Colon (tissue), 2 donors: ENCODE data around the gene ESR1.
"Not testable (repeated sequence)": the region's sequence is repeated elsewhere in the genome, so short reads cannot be mapped to it uniquely, and the experiment has no call there.

Source experiments
- FAIRE-seq: peaks from 2 replicates; lab custom pipeline; 2012; peaks lifted over from hg19 to GRCh38; lab: Jason Lieb, UNC
- donor health status: control.
- donor health status: control.

ESR1 gene

GRCh38 chr6:152136449-152136825 is 329.0 kb downstream of the ESR1 start:
- FAIRE-seq, result no peak

- FAIRE-seq, result not testable (repeated sequence)
These were observed 330.9 kb downstream of the ESR1 start for GRCh38 chr6:152138344-152138743.

GRCh38 chr6:152142105-152142504 is 334.6 kb downstream of the ESR1 start:
- FAIRE-seq, result no peak

- FAIRE-seq, result no peak
These were observed 335.9 kb downstream of the ESR1 start for GRCh38 chr6:152143359-152143758.

GRCh38 chr6:152146385-152146784 is 338.9 kb downstream of the ESR1 start:
- FAIRE-seq, result no peak

DNA sequence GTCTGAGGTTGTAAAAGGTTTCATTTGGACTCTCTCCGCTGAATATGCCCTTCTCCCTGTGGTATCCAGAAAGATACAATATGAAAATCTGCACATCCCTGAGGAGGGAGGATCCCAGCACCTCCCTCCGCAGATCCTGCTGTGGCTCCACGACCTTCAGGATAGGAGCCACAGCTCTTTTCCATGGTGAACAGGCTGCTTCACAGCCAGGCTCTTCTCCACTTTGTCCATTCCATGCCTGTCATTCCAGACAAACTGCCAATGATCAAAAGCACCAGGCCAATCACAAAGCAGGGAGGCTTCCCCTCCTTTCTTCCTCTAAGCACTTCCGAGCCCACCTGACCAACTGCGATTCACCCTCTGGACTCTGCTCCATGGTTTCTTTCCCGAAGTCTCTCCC is 339.8 kb downstream of the ESR1 start:
- FAIRE-seq, result no peak

GRCh38 chr6:152148412-152148811 is 340.9 kb downstream of the ESR1 start:
- no peak for FAIRE-seq

DNA sequence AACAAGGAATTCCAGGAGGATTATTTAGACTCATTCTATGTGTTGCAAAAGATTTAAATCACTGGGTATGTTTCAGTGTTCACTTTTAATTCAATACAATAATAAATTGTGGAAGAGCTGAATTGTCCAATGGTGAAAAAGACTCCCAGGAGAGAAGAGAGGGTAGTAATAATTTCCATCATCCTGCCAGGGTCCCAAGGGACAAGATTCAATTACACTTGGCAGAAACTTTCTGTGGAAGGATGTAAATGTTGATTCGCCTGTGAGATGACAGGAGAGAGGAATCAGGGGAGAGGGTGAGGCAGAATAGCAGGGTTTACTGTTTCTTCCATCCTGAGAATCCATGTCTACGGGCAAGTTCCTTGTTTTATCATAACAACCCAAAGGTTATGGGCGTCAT is 342.7 kb downstream of the ESR1 start:
- FAIRE-seq, result no peak

GRCh38 chr6:152151920-152152319 is 344.4 kb downstream of the ESR1 start:
- no peak for FAIRE-seq

GRCh38 chr6:152154559-152155356 is 347.3 kb downstream of the ESR1 start:
- no peak for FAIRE-seq

DNA sequence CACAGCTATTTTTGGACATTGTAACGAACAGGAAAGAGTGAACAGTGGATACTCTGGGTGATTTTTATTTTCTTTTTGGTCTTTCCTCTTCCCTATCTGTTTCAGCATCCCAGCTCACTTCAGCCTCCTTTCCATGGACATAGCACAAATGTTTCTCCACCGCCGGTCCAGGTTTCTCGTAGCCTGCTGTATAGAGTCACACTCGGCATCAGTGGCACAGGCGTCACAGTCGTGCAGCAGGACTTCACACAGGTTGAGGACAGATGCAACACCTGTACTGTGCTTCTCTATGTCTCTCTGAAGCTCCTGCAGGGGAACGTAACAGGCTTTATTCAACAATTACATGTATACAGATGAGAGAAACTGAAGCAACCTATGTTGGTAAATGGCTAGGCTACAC is 348.3 kb downstream of the ESR1 start:
- no peak for FAIRE-seq

- FAIRE-seq, result no peak
These were observed 352.9 kb downstream of the ESR1 start for GRCh38 chr6:152160346-152160745.

GRCh38 chr6:152161501-152161900 is 354.0 kb downstream of the ESR1 start:
- FAIRE-seq, result no peak

DNA sequence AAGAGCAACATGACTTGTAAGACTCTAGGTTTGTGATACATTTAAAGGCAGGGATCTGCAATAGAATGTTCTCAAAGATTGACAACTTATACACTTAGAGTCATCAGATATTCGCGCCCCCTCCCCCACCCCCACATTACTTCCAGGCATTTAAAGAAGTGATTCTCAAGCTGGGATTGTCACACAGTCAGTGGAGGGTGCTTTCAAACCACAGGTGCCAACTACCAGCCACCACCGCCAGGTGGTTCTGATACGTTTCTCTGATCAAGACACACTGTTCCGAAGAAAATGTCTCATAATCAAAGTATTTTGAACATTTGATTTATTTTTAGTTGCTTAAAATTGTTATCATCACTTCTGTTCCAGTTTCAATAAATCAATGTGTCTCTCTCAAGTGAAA is 357.5 kb downstream of the ESR1 start:
- FAIRE-seq, result no peak

DNA sequence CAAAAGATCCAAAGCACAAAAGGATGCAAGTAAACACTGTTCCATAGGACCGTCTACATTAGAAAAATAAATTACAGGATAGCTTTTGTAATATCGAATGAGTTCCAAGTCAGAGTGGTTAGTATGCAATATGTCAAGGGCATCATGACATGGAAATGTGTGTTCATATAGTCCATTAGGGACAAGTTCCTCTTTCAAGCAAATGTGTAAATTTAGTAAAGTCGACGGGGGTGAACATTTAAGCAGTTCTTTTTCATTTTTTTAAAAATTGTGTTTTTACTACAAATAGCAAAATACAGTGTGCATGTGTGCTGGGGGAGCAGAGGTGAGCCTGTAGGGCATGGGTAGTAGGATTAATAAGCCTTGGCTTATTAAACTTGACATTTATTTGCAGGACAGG is 359.0 kb downstream of the ESR1 start:
- no peak for FAIRE-seq

- FAIRE-seq, result no peak
These were observed 359.4 kb downstream of the ESR1 start for GRCh38 chr6:152166897-152167296.

GRCh38 chr6:152167641-152168603 is 360.4 kb downstream of the ESR1 start:
- FAIRE-seq, result no peak

DNA sequence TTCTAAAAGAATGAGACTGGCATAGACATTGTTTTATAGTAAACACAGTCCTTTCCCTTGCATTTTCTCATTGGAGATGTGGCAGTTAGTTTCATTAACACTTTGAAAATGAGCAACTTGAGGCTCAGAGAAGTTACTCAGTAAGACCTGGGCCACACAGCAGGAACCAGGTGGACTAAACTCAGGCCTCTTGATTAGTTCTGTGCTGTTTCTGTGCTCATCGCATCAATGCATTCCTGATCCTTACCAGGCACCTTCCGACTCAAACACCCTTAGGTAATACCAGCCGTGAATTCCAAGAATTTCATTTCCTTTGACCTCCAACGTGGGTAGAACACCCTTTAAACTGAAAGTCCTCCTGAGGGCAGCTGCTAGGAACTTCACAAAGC is 362.8 kb downstream of the ESR1 start:
- FAIRE-seq, result no peak

DNA sequence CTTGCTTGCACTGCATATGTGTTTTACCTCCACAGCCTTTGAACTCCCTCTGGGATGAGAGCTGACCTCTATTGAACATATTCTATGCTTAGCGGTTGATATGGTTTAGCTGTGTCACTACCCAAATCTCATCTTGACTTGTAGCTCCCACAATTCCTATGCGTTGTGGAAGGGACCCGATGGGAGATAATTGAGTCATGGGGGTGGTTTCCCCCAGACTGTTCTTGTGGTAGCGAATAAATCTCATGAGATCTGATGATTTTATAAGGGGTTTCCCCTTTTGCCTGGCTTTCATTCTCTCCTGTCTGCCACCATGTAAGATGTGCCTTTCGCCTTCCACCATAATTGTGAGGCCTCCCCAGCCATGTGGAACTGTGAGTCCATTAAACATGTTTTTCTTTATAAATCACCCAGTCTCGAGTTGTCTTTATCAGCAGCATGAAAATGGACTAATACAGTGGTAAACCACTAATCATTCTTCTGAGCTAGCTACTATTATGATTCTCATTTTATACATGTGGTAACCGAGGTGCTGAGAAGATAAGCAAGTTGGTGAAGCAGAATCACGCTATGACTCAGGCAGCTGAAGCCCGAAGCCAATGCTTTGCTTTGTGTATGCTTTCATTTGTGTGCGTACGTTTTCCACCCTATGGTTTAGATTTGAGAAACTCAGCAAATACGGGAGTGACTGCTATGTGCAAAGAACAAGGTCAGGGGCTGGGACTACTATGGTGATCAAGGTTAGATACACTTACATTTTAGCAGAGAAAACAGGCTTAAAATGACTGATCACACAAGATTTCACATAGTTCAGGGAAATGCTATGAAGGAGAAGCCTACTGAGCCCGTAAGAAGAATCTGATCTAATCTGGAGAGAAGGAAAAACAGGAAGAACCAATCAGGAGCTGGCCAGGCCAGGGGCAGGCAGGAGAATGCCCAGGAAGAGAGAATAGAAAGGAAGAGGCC is 363.5 kb downstream of the ESR1 start:
- FAIRE-seq, result no peak

GRCh38 chr6:152173321-152173720 is 365.8 kb downstream of the ESR1 start:
- no peak for FAIRE-seq

- FAIRE-seq, result no peak
These were observed 366.5 kb downstream of the ESR1 start for GRCh38 chr6:152173957-152174356.

DNA sequence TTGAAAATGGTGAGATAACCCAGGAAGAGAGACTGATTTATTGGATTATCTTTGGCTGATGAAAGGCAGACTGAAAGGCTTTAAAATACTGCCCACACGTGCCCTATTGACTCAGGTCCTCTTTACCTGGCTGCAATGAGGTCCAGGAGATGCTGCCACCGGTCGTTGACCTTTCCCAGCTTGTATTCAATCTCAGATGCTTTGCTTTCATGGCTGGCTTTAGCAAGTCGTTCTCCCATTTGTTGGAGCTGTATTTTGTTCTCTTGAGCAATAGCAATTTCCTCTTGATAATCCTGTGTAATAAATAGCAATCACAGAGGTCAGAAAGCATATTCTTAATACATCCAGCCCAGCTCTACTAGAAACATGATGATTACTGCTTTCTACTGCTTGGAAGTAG is 368.8 kb downstream of the ESR1 start:
- FAIRE-seq, result no peak
